ENCODE measurements around the gene MEF2B. TPM values are rescaled to one million over a fixed set of nuclear protein-coding genes. Genes with fewer than 3 reads are reported as not detected.
"Not testable (repeated sequence)": the region's sequence is repeated elsewhere in the genome, so short reads cannot be mapped to it uniquely, and the experiment has no call there.

MEF2B gene
- total RNA-seq, 2 experiments from 2014 or later = 2.4 to 3.4 TPM

DNA sequence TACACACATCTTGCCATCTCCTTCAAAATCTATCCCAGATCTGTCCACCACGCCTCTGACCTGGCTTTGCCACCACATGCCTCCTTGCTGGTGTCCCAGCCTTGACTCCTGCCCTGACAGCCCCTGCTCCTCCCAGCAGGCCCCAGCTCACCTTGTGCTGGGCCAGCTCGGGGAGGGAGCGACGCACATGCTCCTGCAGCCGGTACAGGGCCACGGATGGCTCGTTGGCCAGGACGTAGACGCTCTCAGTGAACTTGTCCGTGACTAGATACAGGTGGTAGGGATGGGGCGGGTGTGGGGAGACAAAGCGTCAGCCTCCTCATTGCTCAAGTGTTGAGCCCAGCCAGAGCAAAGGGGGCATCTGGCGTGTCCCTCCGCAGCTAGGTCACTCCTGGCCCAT, 16.7 kb upstream of the MEF2B start:
- ChIA-PET POLR2A (no interaction called here), CTCF (no interaction called here)
- H3K36me3 Mint-ChIP-seq (ENCODE audit: low read depth) = peaks cover 30% of the 10 kb centered on the region
- H3K27me3 Mint-ChIP-seq = no peaks in the 10 kb centered on the region
- no peak overlapping the region for H3K4me3 Mint-ChIP-seq
- peaks cover 33% of the 10 kb centered on the region for H3K4me1 Mint-ChIP-seq
- no peak overlapping the region for H3K27ac Mint-ChIP-seq
- DNase-seq = no peak
- H3K9me3 Mint-ChIP-seq = peaks cover 2% of the 10 kb centered on the region

DNA sequence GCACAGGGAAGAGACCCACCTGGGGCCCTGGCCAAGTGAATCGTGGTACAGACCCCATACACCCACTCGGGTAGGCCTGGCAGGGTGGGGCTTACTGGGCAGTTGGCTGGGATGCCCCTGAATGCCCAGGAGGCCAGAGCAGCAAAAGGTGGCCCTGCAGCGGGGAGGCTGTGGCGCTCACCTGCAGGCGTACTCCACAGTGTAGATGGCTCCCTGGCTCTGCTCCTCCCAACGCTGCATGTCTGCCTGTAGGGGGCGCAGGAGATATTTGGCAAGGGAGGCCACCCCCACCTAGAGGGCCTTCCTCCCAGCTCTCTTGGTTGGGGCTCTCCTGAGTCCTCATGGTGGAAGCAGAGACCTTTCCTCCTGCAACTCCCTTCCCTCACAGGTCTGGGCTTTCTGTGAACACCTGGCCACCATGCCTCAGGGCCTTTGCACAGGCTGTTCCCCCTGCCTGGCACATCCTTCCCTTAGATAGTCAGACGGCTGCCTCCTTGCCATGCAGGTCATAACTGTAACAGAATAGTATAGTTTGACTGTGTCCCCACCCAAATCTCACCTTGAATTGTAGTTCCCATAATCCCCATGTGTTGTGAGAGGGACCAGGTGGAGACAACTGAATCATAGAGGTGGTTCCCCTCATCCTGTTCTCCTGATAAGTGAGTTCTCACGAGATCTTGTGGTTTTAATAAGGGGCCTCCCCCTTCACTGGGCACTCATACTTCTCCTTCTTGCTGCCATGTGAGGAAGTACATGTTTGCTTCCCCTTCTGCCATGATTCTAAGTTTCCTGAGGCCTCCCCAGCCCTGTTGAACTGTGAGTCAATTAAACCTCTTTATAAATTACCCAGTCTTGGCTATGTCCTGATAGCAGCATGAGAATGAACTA, 16.0 kb upstream of the MEF2B start:
- POLR2A ChIA-PET = no interaction called here
- Mint-ChIP-seq H3K27me3 (no peaks in the 10 kb centered on the region), H3K27ac (no peak overlapping the region), H3K36me3 (ENCODE audit: low read depth) (peaks cover 32% of the 10 kb centered on the region), H3K4me3 (no peak overlapping the region), H3K4me1 (peaks cover 28% of the 10 kb centered on the region), H3K9me3 (peaks cover 2% of the 10 kb centered on the region)
- CTCF ChIA-PET = interaction anchor here (0.6 to 2.3 kb wide), 3 partner anchors 11 to 27 kb away, joined by 3 to 12 read pairs (median 3); no protein-coding TSS in a partner anchor
- DNase-seq = peak; percentile 74

DNA sequence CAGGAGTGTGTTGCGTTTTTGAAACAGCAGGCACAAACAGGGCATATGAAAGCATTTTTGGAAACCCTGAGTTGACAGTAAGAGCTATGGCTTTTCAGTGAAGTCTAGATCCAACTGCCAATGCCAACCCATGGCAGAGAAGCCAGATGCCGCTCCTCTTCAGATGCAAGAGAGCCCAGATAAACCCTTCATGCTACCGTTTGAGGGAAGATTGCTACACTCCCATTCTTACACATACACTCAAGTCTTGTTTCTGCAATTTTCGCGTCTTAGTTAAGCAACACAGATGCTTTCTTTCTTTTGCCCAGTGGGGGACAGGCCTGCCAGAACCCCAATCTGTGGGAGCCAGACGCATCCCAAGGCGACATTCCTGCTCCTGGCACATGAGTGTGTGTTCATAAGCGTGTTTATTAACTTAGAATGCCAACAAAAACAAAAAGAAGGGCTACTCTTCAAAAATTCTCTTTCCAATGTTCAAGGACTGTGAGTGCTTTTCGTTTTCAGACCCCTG, 11.5 kb upstream of the MEF2B start:
- H3K4me1 Mint-ChIP-seq = peaks cover 6% of the 10 kb centered on the region
- ChIA-PET CTCF (no interaction called here), POLR2A (no interaction called here)
- no peaks in the 10 kb centered on the region for H3K27me3 Mint-ChIP-seq
- peaks cover 2% of the 10 kb centered on the region for H3K9me3 Mint-ChIP-seq
- no peak for DNase-seq
- H3K27ac Mint-ChIP-seq = no peak overlapping the region
- no peak overlapping the region for H3K4me3 Mint-ChIP-seq
- peaks cover 18% of the 10 kb centered on the region for H3K36me3 Mint-ChIP-seq (ENCODE audit: low read depth)

DNA sequence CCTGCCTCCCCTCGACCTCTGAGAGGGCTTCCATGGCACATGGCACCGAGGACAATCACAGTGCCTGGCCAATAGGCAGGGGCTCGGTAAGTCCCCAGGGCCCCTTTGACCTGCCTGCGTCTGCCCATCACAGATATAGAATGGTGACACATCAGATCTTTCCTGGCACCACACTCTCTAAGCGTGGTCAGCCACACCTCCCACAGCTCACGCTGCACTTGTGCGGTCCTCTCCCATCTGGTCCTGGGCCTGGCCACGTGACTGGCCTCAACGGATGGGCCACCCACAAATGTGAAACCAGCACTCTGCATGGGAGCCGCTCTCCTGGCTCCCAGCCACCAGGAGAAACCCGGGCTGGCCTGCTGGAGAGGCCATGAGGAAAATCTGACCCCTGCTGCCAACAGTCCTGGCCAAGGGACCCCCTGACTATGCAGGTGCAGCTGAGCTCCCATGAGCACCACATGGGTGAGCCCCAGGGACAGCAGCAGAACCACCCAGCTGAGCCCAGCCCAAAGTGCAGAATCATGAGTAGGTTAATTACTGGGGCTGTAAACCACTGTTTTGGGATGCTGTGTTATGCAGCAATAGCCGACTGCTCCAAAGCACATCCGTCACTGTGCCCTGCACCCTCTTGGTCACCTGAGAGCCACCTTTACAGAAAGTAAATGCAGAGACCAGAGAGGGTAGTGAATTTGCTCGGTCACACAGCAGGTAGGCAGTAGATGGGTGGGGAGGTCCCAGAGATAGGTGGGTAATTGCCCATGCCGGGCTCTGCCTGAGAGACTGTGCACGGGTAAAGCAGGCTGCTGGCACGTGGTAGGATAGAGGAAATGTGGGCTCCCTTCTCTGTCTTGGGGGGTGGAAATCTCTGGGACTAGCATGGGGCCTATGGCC, 9.7 kb upstream of the MEF2B start:
- H3K27ac Mint-ChIP-seq = no peak overlapping the region
- H3K36me3 Mint-ChIP-seq (ENCODE audit: low read depth) = peaks cover 12% of the 10 kb centered on the region
- no peaks in the 10 kb centered on the region for H3K4me1 Mint-ChIP-seq
- ChIA-PET POLR2A (interaction anchor here (0.6 kb wide), 1 partner anchor 181 kb away, joined by 3 read pairs; no protein-coding TSS in a partner anchor), CTCF (no interaction called here)
- H3K4me3 Mint-ChIP-seq = no peak overlapping the region
- H3K27me3 Mint-ChIP-seq = no peaks in the 10 kb centered on the region
- DNase-seq = no peak
- H3K9me3 Mint-ChIP-seq = no peaks in the 10 kb centered on the region

DNA sequence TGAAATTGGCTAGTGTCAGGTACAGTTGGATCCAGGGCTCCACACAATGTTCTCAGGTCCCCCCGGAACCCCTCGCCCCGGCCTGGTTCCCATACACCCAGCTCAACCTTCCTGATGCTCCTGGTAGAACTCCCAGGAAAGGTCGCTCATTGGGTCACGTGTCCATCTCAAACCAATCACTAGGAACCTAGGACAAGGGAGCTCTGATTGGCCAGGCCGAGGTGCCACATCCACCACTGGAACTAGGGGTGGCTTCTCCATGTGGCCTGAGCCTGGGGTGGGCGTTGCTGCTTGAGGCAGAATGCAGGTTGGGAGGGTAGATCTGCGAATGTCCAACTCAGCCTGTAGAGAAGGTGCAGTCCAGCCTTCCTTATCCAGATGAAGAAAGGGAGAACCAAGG, 6.9 kb upstream of the MEF2B start:
- no peak overlapping the region for H3K4me3 Mint-ChIP-seq
- CTCF ChIA-PET = interaction anchor here (0.7 to 1.0 kb wide), 2 partner anchors 8 to 13 kb away, joined by 3 to 8 read pairs; no protein-coding TSS in a partner anchor
- H3K27me3 Mint-ChIP-seq = no peaks in the 10 kb centered on the region
- POLR2A ChIA-PET = no interaction called here
- peaks cover 9% of the 10 kb centered on the region for H3K36me3 Mint-ChIP-seq (ENCODE audit: low read depth)
- H3K4me1 Mint-ChIP-seq = peaks cover 1% of the 10 kb centered on the region
- no peaks in the 10 kb centered on the region for H3K9me3 Mint-ChIP-seq
- no peak for DNase-seq
- H3K27ac Mint-ChIP-seq = no peak overlapping the region

DNA sequence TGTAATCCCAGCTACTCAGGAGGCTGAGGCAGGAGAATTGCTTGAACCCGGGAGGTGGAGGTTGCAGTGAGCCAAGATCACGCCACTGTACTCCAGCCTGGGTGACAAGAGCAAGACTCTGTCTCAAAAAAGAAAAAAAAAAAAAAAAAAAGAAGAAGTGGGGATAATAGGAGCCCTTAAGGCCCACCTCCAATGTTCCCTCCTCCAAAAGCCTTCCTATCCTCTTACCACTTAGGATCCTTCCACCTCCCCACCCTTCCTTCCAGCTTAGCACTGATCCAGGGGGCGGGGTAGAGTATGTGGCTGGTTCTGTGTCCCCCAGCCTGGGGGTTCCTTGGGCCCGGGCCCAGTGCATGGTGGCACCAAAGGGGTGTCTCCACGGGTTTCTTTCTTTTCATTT, 3.2 kb upstream of the MEF2B start:
- not testable (repeated sequence) for H3K27ac Mint-ChIP-seq
- CTCF ChIA-PET = interaction anchor here (2.1 kb wide), 1 partner anchor 13 kb away, joined by 14 read pairs; no protein-coding TSS in a partner anchor

DNA sequence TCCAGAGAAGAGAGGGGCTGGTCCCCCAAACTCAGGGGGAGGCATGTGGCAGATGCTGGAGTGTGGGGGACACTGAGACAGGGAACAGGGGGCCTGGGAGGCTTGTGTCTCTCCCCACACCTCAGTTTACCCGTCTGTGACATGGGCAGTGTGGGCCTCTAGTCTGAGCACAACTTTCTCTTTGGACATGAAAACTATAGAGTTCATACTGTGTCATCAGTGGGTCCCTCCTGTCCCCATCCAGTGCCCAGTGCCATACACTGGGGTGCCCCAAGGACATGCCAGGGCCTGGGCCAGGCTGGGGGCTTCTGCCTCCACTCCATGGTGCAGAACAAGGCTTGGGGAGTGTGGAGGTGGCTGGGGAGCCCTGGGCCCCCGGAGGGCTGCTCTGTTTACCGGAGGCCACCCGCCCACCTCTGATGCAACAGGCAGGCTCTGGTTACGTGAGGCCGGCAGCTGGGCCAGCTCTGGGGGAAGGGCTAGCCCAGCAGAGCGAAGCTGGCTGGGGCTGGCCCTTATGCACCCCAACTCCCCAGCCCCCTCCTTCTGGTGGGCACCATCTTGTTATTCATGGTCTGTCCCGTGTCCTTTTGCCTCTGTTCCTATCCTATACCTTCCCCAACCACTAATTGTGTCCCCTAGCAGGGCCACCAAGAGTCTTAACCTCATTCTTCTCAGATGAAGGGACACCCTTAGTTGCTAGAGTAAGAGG, 1.9 kb upstream of the MEF2B start:
- peaks cover 2% of the 10 kb centered on the region for H3K36me3 Mint-ChIP-seq (ENCODE audit: low read depth)
- H3K4me3 Mint-ChIP-seq = no peak overlapping the region
- H3K27me3 Mint-ChIP-seq = no peaks in the 10 kb centered on the region
- CTCF ChIA-PET = no interaction called here
- peaks cover 15% of the 10 kb centered on the region for H3K4me1 Mint-ChIP-seq
- no peak for DNase-seq
- no peak overlapping the region for H3K27ac Mint-ChIP-seq
- POLR2A ChIA-PET = no interaction called here
- no peaks in the 10 kb centered on the region for H3K9me3 Mint-ChIP-seq

More for the DNA sequence above, 3.2 kb upstream of the MEF2B start:
- H3K4me1 Mint-ChIP-seq = peaks cover 15% of the 10 kb centered on the region
- H3K9me3 Mint-ChIP-seq; H3K36me3 Mint-ChIP-seq (ENCODE audit: low read depth); H3K27me3 Mint-ChIP-seq; H3K4me3 Mint-ChIP-seq; DNase-seq; POLR2A ChIA-PET: not testable (repeated sequence)

DNA sequence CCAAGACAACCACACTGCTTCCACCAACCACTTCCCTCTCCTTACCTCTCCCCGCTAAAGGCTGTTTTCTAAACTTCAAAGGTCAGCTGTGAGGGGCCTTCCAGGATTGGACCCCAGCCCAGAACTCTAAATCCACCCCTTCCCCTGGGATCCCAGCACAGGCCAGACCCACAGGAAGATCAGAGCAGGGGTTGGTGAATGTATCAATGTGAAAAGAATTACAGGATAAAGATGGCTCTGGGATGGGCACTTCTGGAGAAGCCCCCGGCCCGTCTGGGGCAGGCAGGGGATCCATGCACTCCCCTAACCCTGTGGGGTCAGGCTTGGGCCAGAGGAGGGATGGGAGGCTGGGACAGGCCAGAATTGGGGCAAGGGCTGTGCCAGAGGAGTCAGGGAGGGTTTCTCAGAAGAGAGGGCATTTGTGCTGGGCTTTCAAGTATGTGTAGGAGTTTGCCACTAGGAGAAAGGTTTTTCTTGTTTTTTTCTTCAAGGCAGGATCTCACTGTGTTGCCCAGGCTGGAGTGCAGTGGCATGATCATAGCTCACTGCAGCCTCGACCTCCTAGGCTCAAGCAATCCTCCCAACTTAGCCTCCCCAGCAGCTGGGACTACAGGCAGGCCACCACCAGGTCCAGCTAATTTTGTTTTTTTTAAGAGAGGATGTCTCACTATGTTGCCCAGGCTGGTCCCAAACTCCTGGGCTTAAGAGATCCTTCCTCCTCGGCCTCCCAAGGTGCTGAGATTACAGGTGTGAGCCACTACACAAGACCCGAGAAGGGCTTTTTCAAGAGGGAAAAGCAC, 1.0 kb upstream of the MEF2B start:
- peaks cover 15% of the 10 kb centered on the region for H3K4me1 Mint-ChIP-seq
- no peak for DNase-seq
- CTCF ChIA-PET = no interaction called here
- no peaks in the 10 kb centered on the region for H3K9me3 Mint-ChIP-seq
- no peak overlapping the region for H3K27ac Mint-ChIP-seq
- no peak overlapping the region for H3K4me3 Mint-ChIP-seq
- H3K36me3 Mint-ChIP-seq (ENCODE audit: low read depth) = peaks cover 2% of the 10 kb centered on the region
- POLR2A ChIA-PET = no interaction called here
- no peaks in the 10 kb centered on the region for H3K27me3 Mint-ChIP-seq

DNA sequence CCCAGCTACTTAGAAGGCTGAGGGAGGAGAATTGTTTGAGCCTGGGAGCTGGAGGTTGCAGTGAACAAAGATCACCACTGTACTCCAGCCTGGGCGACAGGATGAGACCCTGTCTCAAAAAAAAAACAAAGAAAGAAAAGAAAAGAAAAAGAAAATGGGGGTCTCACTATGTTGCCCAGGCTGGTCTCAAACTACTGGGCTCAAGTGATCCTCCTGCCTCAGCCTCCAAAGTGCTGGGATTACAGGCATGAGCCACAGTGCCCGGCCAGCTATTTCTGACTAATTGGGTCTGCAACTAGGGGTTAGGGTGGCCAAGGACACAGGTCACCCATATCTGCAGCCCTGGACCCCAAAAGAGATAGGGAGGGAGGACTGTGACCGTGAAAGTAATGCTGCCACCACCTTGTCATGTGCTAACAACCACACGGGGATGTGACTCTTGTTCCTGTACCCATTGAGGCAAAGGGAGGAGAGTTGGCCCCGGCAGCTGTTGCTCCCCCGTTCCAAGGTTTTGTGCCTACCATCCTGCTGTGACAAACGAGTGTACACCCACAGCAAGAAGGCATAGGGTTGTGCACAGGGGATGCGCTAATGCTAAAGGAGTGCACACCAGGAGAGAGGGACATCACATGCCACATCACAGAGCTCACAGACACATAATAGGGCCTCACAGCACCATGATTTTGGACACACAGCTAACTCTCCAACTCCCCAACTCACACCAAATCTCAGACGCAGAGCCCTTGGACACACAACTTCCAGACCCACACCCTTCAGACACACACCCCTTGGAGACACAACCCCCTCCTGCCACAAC, 619 bp downstream of the MEF2B start:
- H3K27me3 Mint-ChIP-seq = no peaks in the 10 kb centered on the region
- H3K4me3 Mint-ChIP-seq = no peak overlapping the region
- peaks cover 15% of the 10 kb centered on the region for H3K4me1 Mint-ChIP-seq
- ChIA-PET POLR2A (no interaction called here), CTCF (interaction anchor here (0.6 kb wide), 2 partner anchors 8 to 10 kb away, joined by 3 read pairs; no protein-coding TSS in a partner anchor)
- no peak for DNase-seq
- H3K27ac Mint-ChIP-seq = no peak overlapping the region
- H3K36me3 Mint-ChIP-seq (ENCODE audit: low read depth) = peaks cover 2% of the 10 kb centered on the region
- no peaks in the 10 kb centered on the region for H3K9me3 Mint-ChIP-seq

DNA sequence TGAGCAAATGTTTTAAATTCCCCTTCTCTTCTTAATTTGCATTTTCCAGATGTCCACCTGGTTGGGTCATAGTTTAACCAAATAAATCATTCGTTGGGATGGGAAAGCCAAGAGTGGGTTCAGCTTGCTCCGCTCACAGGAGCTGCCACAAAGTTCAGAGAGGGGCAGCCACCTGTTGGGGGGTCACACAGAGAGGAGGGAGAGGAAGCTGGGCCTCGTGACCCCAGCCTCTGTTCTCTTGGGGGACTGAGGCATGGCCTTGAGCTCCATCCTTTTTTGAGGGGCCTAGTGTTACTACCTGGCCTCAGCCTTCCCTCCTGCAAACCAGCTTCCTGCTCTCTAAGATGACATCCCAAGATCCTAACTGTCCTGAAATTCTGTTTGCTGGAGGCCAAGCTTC, 2.5 kb downstream of the MEF2B start:
- POLR2A ChIA-PET = no interaction called here
- H3K4me1 Mint-ChIP-seq = peaks cover 14% of the 10 kb centered on the region
- no peaks in the 10 kb centered on the region for H3K9me3 Mint-ChIP-seq
- H3K36me3 Mint-ChIP-seq (ENCODE audit: low read depth) = peaks cover 2% of the 10 kb centered on the region
- H3K27ac Mint-ChIP-seq = no peak overlapping the region
- no peak for DNase-seq
- H3K4me3 Mint-ChIP-seq = no peak overlapping the region
- H3K27me3 Mint-ChIP-seq = no peaks in the 10 kb centered on the region
- CTCF ChIA-PET = no interaction called here

DNA sequence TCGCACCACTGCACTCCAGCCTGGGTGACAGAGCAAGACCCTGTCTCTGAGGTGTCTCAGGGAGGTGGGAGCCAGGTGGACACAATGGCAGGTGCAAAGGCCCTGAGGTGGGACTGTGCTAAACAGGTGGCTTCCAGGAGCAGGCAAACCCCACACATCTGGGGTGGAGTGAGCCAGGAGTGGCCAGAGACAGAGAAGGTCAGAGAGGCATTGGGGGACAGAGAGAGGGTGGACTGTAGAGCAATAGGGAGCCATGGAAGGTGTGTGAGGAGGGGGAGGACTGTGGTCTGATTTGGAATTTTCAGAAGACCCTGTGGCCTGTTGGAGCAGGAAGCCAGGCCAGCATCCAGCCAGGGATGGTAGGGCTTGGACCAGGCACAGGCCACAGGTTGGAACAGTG, 4.7 kb downstream of the MEF2B start:
- ChIA-PET CTCF (no interaction called here), POLR2A (no interaction called here)
- no peaks in the 10 kb centered on the region for H3K27me3 Mint-ChIP-seq
- H3K4me1 Mint-ChIP-seq = peaks cover 11% of the 10 kb centered on the region
- H3K36me3 Mint-ChIP-seq (ENCODE audit: low read depth) = peaks cover 4% of the 10 kb centered on the region
- no peak for DNase-seq
- H3K4me3 Mint-ChIP-seq = no peak overlapping the region
- no peaks in the 10 kb centered on the region for H3K9me3 Mint-ChIP-seq
- no peak overlapping the region for H3K27ac Mint-ChIP-seq
